Measurements from ENCODE around the gene FUBP3. TPM values are rescaled to one million over a fixed set of nuclear protein-coding genes. Genes with fewer than 3 reads are reported as not detected.
"Not testable (repeated sequence)": the region's sequence is repeated elsewhere in the genome, so short reads cannot be mapped to it uniquely, and the experiment has no call there.

FUBP3 gene
- total RNA-seq, 4 donors from 2014 or later: 33.1 to 59.9 (median 37.8) TPM

DNA sequence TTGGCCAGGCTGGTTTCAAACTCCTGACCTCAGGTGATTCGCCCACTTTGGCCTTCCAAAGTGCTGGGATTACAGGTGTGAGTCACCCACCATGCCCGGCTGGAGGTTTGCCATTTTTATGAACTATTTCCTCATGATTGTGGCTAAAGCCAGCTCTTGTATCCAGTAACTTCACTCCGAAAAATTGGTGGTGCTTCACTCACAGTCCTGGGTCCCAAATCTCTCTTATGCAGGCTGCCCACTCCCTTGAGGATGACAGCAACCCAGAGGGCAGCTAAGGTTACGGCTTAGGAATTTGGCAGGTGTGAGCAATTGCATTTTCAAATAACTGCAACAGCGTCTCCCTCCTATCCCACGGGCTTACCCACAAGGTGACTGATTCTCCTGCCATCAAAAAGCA lies 23.4 kb upstream of the FUBP3 start:
- H3K9me3 ChIP-seq: peaks cover 0 to 9% (median 0%) of the 10 kb centered on the region in 4 donors
- H3K36me3 ChIP-seq: no peaks in the 10 kb centered on the region
- H3K4me3 ChIP-seq: no peak overlapping the region
- no peak for DNase-seq (ENCODE audit: low spot score in 2 of 2)
- peaks cover 0 to 9% of the 10 kb centered on the region in 2 donors for H3K27me3 ChIP-seq
- 60 to 62% methylated on average over 6 of the region's 6 CpGs for WGBS, 2 donors
- no peak overlapping the region for H3K27ac ChIP-seq
- H3K4me1 ChIP-seq: no peaks in the 10 kb centered on the region
- TF ChIP-seq POLR2A (IDR thresholded peaks at IDR 0.05) (no peak), EP300 (IDR thresholded peaks at IDR 0.05) (no peak)
- TF ChIP-seq, protein P1, sequence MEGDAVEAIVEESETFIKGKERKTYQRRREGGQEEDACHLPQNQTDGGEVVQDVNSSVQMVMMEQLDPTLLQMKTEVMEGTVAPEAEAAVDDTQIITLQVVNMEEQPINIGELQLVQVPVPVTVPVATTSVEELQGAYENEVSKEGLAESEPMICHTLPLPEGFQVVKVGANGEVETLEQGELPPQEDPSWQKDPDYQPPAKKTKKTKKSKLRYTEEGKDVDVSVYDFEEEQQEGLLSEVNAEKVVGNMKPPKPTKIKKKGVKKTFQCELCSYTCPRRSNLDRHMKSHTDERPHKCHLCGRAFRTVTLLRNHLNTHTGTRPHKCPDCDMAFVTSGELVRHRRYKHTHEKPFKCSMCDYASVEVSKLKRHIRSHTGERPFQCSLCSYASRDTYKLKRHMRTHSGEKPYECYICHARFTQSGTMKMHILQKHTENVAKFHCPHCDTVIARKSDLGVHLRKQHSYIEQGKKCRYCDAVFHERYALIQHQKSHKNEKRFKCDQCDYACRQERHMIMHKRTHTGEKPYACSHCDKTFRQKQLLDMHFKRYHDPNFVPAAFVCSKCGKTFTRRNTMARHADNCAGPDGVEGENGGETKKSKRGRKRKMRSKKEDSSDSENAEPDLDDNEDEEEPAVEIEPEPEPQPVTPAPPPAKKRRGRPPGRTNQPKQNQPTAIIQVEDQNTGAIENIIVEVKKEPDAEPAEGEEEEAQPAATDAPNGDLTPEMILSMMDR (IDR thresholded peaks at IDR 0.05): no peak

DNA sequence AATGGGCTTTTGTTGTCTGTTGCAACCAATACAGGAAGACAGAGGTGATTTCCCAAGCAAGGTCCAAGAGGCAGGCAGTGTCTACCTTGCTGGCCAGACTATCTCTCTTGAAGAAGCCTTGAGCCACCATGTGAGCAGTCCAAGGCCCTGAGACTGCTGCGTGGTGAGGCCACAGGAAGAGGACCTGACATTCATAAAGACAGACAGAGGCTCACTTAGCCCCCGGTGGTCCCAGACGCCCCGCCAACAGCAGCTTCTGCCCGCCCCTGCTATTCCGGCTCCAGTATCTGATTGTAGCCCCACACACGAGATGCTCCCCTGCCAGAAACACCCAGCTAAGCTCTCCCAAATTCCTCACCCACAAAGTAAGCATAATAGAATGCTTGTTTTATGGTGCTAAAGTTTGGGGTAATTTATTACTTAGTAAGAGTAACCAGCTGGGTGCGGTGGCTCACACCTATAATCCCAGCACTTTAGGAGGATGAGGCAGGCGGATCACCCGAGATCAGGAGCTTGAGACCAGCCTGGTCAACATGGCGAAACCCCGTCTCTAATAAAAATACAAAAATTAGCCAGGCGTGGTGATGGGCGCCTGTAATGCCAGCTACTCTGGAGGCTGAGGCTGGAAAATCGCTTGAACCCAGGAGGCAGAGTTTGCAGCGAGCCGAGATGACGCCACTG lies 22.8 kb upstream of the FUBP3 start:
- Histone ChIP-seq H3K27ac (no peak overlapping the region), H3K4me1 (no peaks in the 10 kb centered on the region), H3K27me3 (peaks cover 0 to 9% of the 10 kb centered on the region in 2 donors), H3K36me3 (no peaks in the 10 kb centered on the region), H3K4me3 (no peak overlapping the region), H3K9me3 (peaks cover 0 to 9% (median 0%) of the 10 kb centered on the region in 4 donors)
- 58 to 66% methylated on average over 16 to 18 of the region's 18 CpGs for WGBS, 2 donors
- DNase-seq (ENCODE audit: low spot score in 2 of 2): no peak
- TF ChIP-seq EP300 (IDR thresholded peaks at IDR 0.05) (no peak), POLR2A (IDR thresholded peaks at IDR 0.05) (no peak)
- TF ChIP-seq, protein P1 (IDR thresholded peaks at IDR 0.05): no peak

DNA sequence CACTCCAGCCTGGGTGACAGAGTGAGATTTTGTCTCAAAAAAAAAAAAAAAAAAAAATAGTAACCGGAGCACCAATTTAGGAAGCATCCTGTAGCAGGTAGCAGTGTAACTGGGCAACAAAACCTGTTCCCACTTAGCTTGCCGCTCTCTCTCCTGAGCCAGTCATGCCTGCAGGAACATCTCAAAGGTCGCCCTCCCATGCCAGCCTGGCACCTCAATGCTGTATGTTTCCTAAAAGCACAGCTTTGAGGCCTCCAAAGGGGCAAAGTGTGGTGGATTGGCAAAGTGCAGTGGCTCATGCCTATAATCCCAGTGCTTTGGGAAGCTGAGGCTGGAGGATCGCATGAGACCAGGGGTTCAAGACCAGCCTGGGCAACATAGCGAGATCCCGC lies 22.3 kb upstream of the FUBP3 start:
- 94 to 96% methylated on average over 6 of the region's 6 CpGs for WGBS, 2 donors
- H3K4me3 ChIP-seq: no peak overlapping the region

DNA sequence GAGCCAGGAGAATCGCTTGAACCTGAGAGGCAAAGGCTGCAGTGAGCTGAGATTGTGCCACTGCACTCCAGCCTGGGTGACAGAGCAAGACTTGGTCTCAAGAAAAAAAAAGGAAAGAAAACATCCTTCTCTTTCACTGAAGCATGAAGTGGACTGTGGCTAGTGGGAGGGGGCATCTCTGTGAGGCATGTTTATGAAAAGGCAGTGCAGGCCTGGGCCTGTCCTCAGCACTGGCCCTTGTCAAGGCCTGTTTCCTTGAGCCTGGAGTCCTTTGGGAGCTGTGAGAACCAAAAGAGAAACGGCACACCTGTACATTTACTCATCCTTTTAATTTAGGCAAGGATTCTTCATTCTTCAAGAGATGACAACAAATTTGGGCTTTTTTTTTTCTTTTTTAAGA lies 18.3 kb upstream of the FUBP3 start:
- WGBS, 2 donors: 82 to 85% methylated on average over 2 of the region's 2 CpGs
- no peak overlapping the region for H3K4me3 ChIP-seq
- no peak overlapping the region for H3K27ac ChIP-seq
- H3K27me3 ChIP-seq: no peaks in the 10 kb centered on the region
- no peak for DNase-seq (ENCODE audit: low spot score in 2 of 2)
- H3K36me3 ChIP-seq: no peaks in the 10 kb centered on the region
- H3K4me1 ChIP-seq: no peaks in the 10 kb centered on the region
- TF ChIP-seq POLR2A (IDR thresholded peaks at IDR 0.05): no peak
- TF ChIP-seq, protein P1 (IDR thresholded peaks at IDR 0.05): no peak
- no peak for TF ChIP-seq EP300 (IDR thresholded peaks at IDR 0.05)
- H3K9me3 ChIP-seq: no peaks in the 10 kb centered on the region

More for the DNA sequence above, 22.3 kb upstream of the FUBP3 start:
- H3K4me1 ChIP-seq: no peaks in the 10 kb centered on the region
- TF ChIP-seq POLR2A (IDR thresholded peaks at IDR 0.05) (no peak), EP300 (IDR thresholded peaks at IDR 0.05) (no peak)
- TF ChIP-seq, protein P1 (IDR thresholded peaks at IDR 0.05): no peak
- H3K36me3 ChIP-seq: no peaks in the 10 kb centered on the region
- peaks cover 0 to 9% of the 10 kb centered on the region in 2 donors for H3K27me3 ChIP-seq
- H3K27ac ChIP-seq: no peak overlapping the region
- H3K9me3 ChIP-seq: peaks cover 0 to 9% (median 0%) of the 10 kb centered on the region in 4 donors
- no peak for DNase-seq (ENCODE audit: low spot score in 2 of 2)

DNA sequence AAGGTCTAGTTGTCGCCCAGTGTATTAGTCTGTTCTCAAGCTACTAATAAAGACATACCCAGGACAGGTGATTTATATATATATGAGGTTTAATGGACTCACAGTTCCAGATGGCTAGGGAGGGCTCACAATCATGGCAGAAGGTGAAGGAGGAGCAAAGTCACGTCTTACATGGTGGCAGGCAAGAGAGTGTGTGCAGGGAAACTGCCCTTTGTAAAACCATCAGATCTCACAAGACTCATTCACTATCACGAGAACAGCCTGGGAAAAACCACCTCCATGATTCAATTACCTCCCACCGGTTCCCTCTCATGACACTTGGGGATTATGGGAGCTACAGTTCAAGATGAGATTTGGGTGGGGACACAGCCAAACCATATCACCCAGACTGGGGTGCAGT lies 16.9 kb upstream of the FUBP3 start:
- not testable (repeated sequence) for H3K9me3 ChIP-seq
- WGBS, 2 donors: 82% methylated on average over 4 of the region's 4 CpGs

More for the DNA sequence above, 16.9 kb upstream of the FUBP3 start:
- not testable (repeated sequence) for H3K27me3 ChIP-seq; H3K36me3 ChIP-seq; DNase-seq (ENCODE audit: low spot score in 2 of 2); H3K27ac ChIP-seq; H3K4me3 ChIP-seq; H3K4me1 ChIP-seq

All from tibial nerve (tissue), 4 donors.